ENCODE results near the gene CHST12.
"Not testable (repeated sequence)": the region's sequence is repeated elsewhere in the genome, so short reads cannot be mapped to it uniquely, and the experiment has no call there.

Gene CHST12

GRCh38 chr7:2403014-2403717, at the start of gene CHST12:
TSS of gene CHST12 (plus strand) at chr7:2403611. CDS start at chr7:2432640, 29,029 bp downstream.
- DNase-seq (ENCODE audit: low read depth), result peak; percentile 89

GRCh38 chr7:2353936-2354185, 49.5 kb upstream of the CHST12 start:
- DNase-seq (ENCODE audit: low read depth), result peak; percentile 80

- DNase-seq (ENCODE audit: low read depth), result peak; percentile 84
These were observed 49.0 kb upstream of the CHST12 start, which contains the start of gene EIF3B for GRCh38 chr7:2354186-2354938. TSS of gene EIF3B (plus strand) at chr7:2354827. CDS start at chr7:2354922, 95 bp downstream.

GRCh38 chr7:2354939-2355704, 48.3 kb upstream of the CHST12 start:
- DNase-seq (ENCODE audit: low read depth), result no peak

- no peak for DNase-seq (ENCODE audit: low read depth)
These were observed 47.8 kb upstream of the CHST12 start for GRCh38 chr7:2355705-2356008.

- DNase-seq (ENCODE audit: low read depth), result no peak
These were observed 46.2 kb upstream of the CHST12 start for GRCh38 chr7:2357165-2357564.

- DNase-seq (ENCODE audit: low read depth), result no peak
These were observed 45.8 kb upstream of the CHST12 start for GRCh38 chr7:2357571-2357970.

- DNase-seq (ENCODE audit: low read depth), result no peak
These were observed 44.4 kb upstream of the CHST12 start for GRCh38 chr7:2358968-2359527.

GRCh38 chr7:2359610-2360009, 43.8 kb upstream of the CHST12 start:
- no peak for DNase-seq (ENCODE audit: low read depth)

GRCh38 chr7:2360796-2361195, 42.6 kb upstream of the CHST12 start:
- no peak for DNase-seq (ENCODE audit: low read depth)

- no peak for DNase-seq (ENCODE audit: low read depth)
These were observed 40.9 kb upstream of the CHST12 start for GRCh38 chr7:2362385-2363088.

GRCh38 chr7:2369139-2369538, 34.3 kb upstream of the CHST12 start:
- DNase-seq (ENCODE audit: low read depth), result no peak

- DNase-seq (ENCODE audit: low read depth), result no peak
These were observed 32.1 kb upstream of the CHST12 start for GRCh38 chr7:2371329-2371728.

- no peak for DNase-seq (ENCODE audit: low read depth)
These were observed 30.7 kb upstream of the CHST12 start for GRCh38 chr7:2372724-2373123.

GRCh38 chr7:2373124-2373556, 30.3 kb upstream of the CHST12 start:
- no peak for DNase-seq (ENCODE audit: low read depth)

GRCh38 chr7:2373646-2374045, 29.8 kb upstream of the CHST12 start:
- DNase-seq (ENCODE audit: low read depth), result no peak

GRCh38 chr7:2374401-2374800, 29.0 kb upstream of the CHST12 start:
- no peak for DNase-seq (ENCODE audit: low read depth)

- DNase-seq (ENCODE audit: low read depth), result no peak
These were observed 28.3 kb upstream of the CHST12 start for GRCh38 chr7:2374830-2375728.

GRCh38 chr7:2376351-2377154, 26.9 kb upstream of the CHST12 start:
- DNase-seq (ENCODE audit: low read depth), result no peak

GRCh38 chr7:2377492-2377891, 25.9 kb upstream of the CHST12 start:
- DNase-seq (ENCODE audit: low read depth), result not testable (repeated sequence)

Measured in fibroblast of the conjunctiva (primary cell).